CD4-positive, alpha-beta T cell (primary cell): Measurements from ENCODE around the gene KCTD20. TPM values are rescaled to one million over a fixed set of nuclear protein-coding genes. Genes with fewer than 3 reads are reported as not detected.

Experiments
- ATAC-seq: fragments of 200-7000 bp; cut with Tn5 transposase; one replicate; pipeline ENCODE4 v1.10.0; 2022; ENCODE audit warnings: mild to moderate bottlenecking; ENCODE audit not compliant: poor library complexity
- CTCF ChIA-PET: fragments of 350-600 bp; sonication (Branson Sonifier 250); formaldehyde crosslinking; loops from one replicate; lab custom pipeline; 2021; ENCODE audit warnings: antibody characterized with exemption, inconsistent platforms; lab: Charles Lee
- POLR2A ChIA-PET: fragments of 350-600 bp; sonication (Branson Sonifier 250); formaldehyde crosslinking; loops from one replicate; lab custom pipeline; 2021; ENCODE audit warnings: antibody characterized with exemption, inconsistent platforms; lab: Charles Lee
- DNase-seq, 14 experiments: peaks; one replicate each; pipeline ENCODE4 v3.0.0-alpha.2; 2013 to 2020; ENCODE audit warnings: mixed read lengths in 2 of 14
- H3K27ac ChIP-seq, 2 donors: one replicate each; pipeline versions ENCODE4 v1.5.1 to v1.7.0; 2013; ENCODE audit warnings: low read length in 2 of 2, low read depth in 1 of 2, mild to moderate bottlenecking in 1 of 2
- H3K27me3 ChIP-seq, 2 experiments: 1 replicate in 1 of 2; 2 replicates in 1 of 2; pipeline versions ENCODE4 v1.6.1 to v1.7.0; 2013; ENCODE audit warnings: low read length in 2 of 2, control low read depth in 1 of 2, mild to moderate bottlenecking in 1 of 2, moderate library complexity in 1 of 2; ENCODE audit not compliant: insufficient read depth in 2 of 2, control insufficient read depth in 1 of 2
- H3K36me3 ChIP-seq: one replicate; pipeline ENCODE4 v1.6.1; 2013; ENCODE audit warnings: low read length, control low read depth; ENCODE audit not compliant: insufficient read depth
- H3K4me1 ChIP-seq: one replicate; pipeline ENCODE4 v1.6.1; 2013; ENCODE audit warnings: low read length, control low read depth; ENCODE audit not compliant: insufficient read depth
- H3K4me3 ChIP-seq: one replicate; pipeline ENCODE4 v1.5.1; 2013; ENCODE audit warnings: mild to moderate bottlenecking, low read length, moderate library complexity
- H3K9me3 ChIP-seq, 2 experiments: 1 replicate in 1 of 2; 2 replicates in 1 of 2; pipeline versions ENCODE4 v1.6.1 to v1.7.0; 2013; ENCODE audit warnings: low read length in 2 of 2, mild to moderate bottlenecking in 2 of 2, control low read depth in 1 of 2, moderate library complexity in 1 of 2; ENCODE audit not compliant: control insufficient read depth in 1 of 2, insufficient read depth in 1 of 2
- H3K27ac Mint-ChIP-seq: one replicate; pipeline ENCODE4 v1.8.0; 2020; ENCODE audit warnings: mixed read lengths
- H3K27me3 Mint-ChIP-seq: one replicate; pipeline ENCODE4 v1.8.0; 2021; ENCODE audit warnings: mixed read lengths
- H3K36me3 Mint-ChIP-seq: one replicate; pipeline ENCODE4 v1.8.0; 2021; ENCODE audit warnings: low read depth, mixed read lengths
- H3K4me1 Mint-ChIP-seq: one replicate; pipeline ENCODE4 v1.8.0; 2021; ENCODE audit warnings: low read depth, mixed read lengths
- H3K4me3 Mint-ChIP-seq: one replicate; pipeline ENCODE4 v1.8.0; 2020; ENCODE audit warnings: mild to moderate bottlenecking, mixed read lengths
- H3K9me3 Mint-ChIP-seq: one replicate; pipeline ENCODE4 v1.8.0; 2020; ENCODE audit warnings: mixed read lengths
- intact Hi-C, 2 experiments: fragments of 100-400 bp; cut with DNase I in 1 of 2; cut with micrococcal nuclease in 1 of 2; formaldehyde crosslinking; loops; one replicate each; pipeline versions ENCODE4 v1.15.1 to v1.9.0; 2023 to 2025; cut with DNase I, micrococcal nuclease
- total RNA-seq, 174 experiments: library from RNA in 2 of 174; stranded (reverse) in 2 of 174; gene quantifications; one replicate each; pipeline ENCODE4 v1.2.3 and lab custom pipeline; 2021 to 2026
- TF ChIP-seq, protein P1 (sequence below): fragments of 200-600 bp; IDR thresholded peaks from one replicate; pipeline ENCODE4 v1.8.0; 2022; ENCODE audit warnings: antibody characterized with exemption, mild to moderate bottlenecking

KCTD20 gene
- total RNA-seq, 2 experiments from 2014 or later: 38.4 to 39.5 TPM

DNA sequence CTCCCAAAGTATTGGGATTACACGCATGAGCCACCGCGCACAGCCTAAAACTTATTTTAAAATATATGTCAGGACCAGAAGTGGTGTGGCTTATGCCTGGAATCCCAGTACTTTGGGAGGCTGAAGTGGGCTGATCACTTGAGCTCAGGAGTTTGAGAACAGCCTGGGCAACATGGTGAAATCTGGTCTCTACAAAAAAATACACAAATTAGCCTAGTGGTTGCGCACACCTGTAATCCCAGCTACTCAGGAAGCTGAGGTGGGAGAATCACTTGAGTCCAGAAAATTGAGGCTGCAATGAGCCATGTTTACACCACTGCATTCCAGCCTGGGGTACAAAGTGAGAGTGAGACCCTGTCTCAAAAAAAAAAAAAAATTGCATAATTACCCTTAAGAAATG lies 13.9 kb upstream of the KCTD20 start:
- no peak overlapping the region for H3K4me3 ChIP-seq
- no peaks in the 10 kb centered on the region for H3K9me3 ChIP-seq
- peak; percentile 48 for ATAC-seq
- H3K9me3 Mint-ChIP-seq: no peaks in the 10 kb centered on the region
- H3K36me3 ChIP-seq: no peaks in the 10 kb centered on the region
- no peaks in the 10 kb centered on the region for H3K27me3 Mint-ChIP-seq
- peak in 1 of 14 experiments; percentile 12 for DNase-seq
- H3K27me3 ChIP-seq: no peaks in the 10 kb centered on the region
- H3K27ac Mint-ChIP-seq: no peak overlapping the region
- POLR2A ChIA-PET: interaction anchor here (0.6 to 1.8 kb wide), 2 partner anchors 11 to 76 kb away, joined by 3 to 6 read pairs; no protein-coding TSS in a partner anchor
- no peak overlapping the region for H3K27ac ChIP-seq
- CTCF ChIA-PET: interaction anchor here (0.5 to 1.7 kb wide), 8 partner anchors 11 to 153 kb away, joined by 3 to 4 read pairs (median 3); no protein-coding TSS in a partner anchor
- H3K4me1 ChIP-seq: peaks cover 1% of the 10 kb centered on the region
- intact Hi-C loops: loop anchor here in 1 of 2 experiments (10.0 kb wide), 1 partner anchor 446 kb away; the partner anchor contains the start of gene PPIL1
- H3K36me3 Mint-ChIP-seq: no peaks in the 10 kb centered on the region
- H3K4me3 Mint-ChIP-seq: no peak overlapping the region
- H3K4me1 Mint-ChIP-seq: peaks cover under 1% of the 10 kb centered on the region
- TF ChIP-seq, protein P1, sequence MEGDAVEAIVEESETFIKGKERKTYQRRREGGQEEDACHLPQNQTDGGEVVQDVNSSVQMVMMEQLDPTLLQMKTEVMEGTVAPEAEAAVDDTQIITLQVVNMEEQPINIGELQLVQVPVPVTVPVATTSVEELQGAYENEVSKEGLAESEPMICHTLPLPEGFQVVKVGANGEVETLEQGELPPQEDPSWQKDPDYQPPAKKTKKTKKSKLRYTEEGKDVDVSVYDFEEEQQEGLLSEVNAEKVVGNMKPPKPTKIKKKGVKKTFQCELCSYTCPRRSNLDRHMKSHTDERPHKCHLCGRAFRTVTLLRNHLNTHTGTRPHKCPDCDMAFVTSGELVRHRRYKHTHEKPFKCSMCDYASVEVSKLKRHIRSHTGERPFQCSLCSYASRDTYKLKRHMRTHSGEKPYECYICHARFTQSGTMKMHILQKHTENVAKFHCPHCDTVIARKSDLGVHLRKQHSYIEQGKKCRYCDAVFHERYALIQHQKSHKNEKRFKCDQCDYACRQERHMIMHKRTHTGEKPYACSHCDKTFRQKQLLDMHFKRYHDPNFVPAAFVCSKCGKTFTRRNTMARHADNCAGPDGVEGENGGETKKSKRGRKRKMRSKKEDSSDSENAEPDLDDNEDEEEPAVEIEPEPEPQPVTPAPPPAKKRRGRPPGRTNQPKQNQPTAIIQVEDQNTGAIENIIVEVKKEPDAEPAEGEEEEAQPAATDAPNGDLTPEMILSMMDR: peak; percentile 31

DNA sequence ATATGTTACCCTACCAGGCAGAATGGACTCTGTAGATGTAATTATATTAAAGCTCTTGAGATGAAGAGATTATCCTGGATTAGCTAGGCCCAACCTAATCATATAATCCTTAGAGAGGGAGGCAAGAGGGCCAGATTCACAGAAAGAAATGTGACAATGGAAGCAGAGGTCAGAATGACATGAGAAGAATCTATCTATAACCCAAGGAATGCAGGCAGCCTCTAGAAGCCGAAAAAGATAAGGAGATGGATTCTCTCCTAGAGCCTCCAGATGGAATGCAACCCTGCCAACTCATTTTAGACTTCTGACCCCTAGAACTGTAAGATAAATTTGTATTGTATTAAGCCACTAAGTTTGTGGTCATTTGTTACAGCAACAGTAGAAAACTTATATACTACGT lies 12.4 kb upstream of the KCTD20 start:
- intact Hi-C loops: no loop called here
- Mint-ChIP-seq H3K9me3 (no peaks in the 10 kb centered on the region), H3K27me3 (no peaks in the 10 kb centered on the region), H3K27ac (no peak overlapping the region), H3K4me3 (no peak overlapping the region), H3K36me3 (no peaks in the 10 kb centered on the region), H3K4me1 (no peaks in the 10 kb centered on the region)
- POLR2A ChIA-PET: interaction anchor here (1.8 kb wide), 1 partner anchor 10 kb away, joined by 6 read pairs; no protein-coding TSS in a partner anchor
- TF ChIP-seq, protein P1: no peak
- no peak overlapping the region for H3K27ac ChIP-seq
- CTCF ChIA-PET: interaction anchor here (0.8 kb wide), 1 partner anchor 20 kb away, joined by 3 read pairs; no protein-coding TSS in a partner anchor
- H3K4me3 ChIP-seq: no peak overlapping the region
- H3K36me3 ChIP-seq: no peaks in the 10 kb centered on the region
- no peaks in the 10 kb centered on the region for H3K9me3 ChIP-seq
- no peaks in the 10 kb centered on the region for H3K27me3 ChIP-seq
- ATAC-seq (no peak), DNase-seq (no peak)
- H3K4me1 ChIP-seq: no peaks in the 10 kb centered on the region

DNA sequence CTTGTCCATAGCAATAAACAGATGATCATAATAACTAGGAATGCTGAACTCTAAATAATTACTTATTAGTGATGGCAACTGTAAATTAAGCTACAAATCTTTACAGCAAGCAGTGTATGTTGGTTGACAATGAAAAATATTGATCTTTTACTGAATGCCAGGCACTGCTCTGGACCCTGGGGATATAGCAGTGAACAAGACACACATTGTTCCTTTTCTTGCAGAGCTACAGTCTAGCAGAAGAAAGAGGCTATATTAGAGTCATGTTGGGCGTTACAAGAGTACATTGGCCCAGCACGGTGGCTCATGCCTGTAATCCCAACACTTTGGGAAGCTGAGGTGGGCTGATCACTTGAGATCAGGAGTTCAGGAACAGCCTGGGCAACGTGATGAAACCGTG lies 11.6 kb upstream of the KCTD20 start:
- H3K9me3 Mint-ChIP-seq: no peaks in the 10 kb centered on the region
- TF ChIP-seq, protein P1: no peak

More for the DNA sequence above, 11.6 kb upstream of the KCTD20 start:
- no peak overlapping the region for H3K27ac ChIP-seq
- no peak overlapping the region for H3K4me3 ChIP-seq
- no peaks in the 10 kb centered on the region for H3K9me3 ChIP-seq
- Mint-ChIP-seq H3K36me3 (no peaks in the 10 kb centered on the region), H3K27me3 (no peaks in the 10 kb centered on the region), H3K27ac (no peak overlapping the region), H3K4me1 (no peaks in the 10 kb centered on the region), H3K4me3 (no peak overlapping the region)
- intact Hi-C loops: no loop called here
- ChIA-PET CTCF (no interaction called here), POLR2A (interaction anchor here (1.4 kb wide), 1 partner anchor 12 kb away, joined by 3 read pairs; the partner anchor contains the start of genes KCTD20 and PXT1)
- ATAC-seq (no peak), DNase-seq (no peak)
- no peaks in the 10 kb centered on the region for H3K36me3 ChIP-seq
- H3K4me1 ChIP-seq: no peaks in the 10 kb centered on the region
- no peaks in the 10 kb centered on the region for H3K27me3 ChIP-seq
